ENCODE measurements around the gene PINLYP.

Gene PINLYP

GRCh38 chr19:43562698-43563241, 12.8 kb upstream of the PINLYP start:
- peak; percentile 70 for ATAC-seq
- TF ChIP-seq SNAI2 (CRISPR knock-in tag; IDR thresholded peaks at IDR 0.05) (no peak), TSHZ2 (CRISPR knock-in tag; IDR thresholded peaks at IDR 0.05) (no peak), ESRRG (CRISPR knock-in tag; IDR thresholded peaks at IDR 0.05) (no peak), TCF4 (CRISPR knock-in tag; IDR thresholded peaks at IDR 0.05; ENCODE audit: borderline replicate concordance) (no peak), PATZ1 (CRISPR knock-in tag; IDR thresholded peaks at IDR 0.05; ENCODE audit: borderline replicate concordance) (no peak), BACH2 (CRISPR knock-in tag; IDR thresholded peaks at IDR 0.05; ENCODE audit: borderline replicate concordance) (no peak), ARNTL (CRISPR knock-in tag; IDR thresholded peaks at IDR 0.05; ENCODE audit: borderline replicate concordance, low read depth) (no peak), ZFP30 (CRISPR knock-in tag; IDR thresholded peaks at IDR 0.05) (no peak), ZNF8 (CRISPR knock-in tag; IDR thresholded peaks at IDR 0.05) (no peak), PPARA (CRISPR knock-in tag; IDR thresholded peaks at IDR 0.05; ENCODE audit: borderline replicate concordance) (no peak), POU6F1 (CRISPR knock-in tag; IDR thresholded peaks at IDR 0.05; ENCODE audit: borderline replicate concordance, low read depth) (no peak), OSR1 (CRISPR knock-in tag; IDR thresholded peaks at IDR 0.05) (no peak), ISL1 (CRISPR knock-in tag; IDR thresholded peaks at IDR 0.05) (no peak), ZNF565 (CRISPR knock-in tag; conservative IDR thresholded peaks at IDR 0.05; ENCODE audit: low read depth) (no peak), ZNF70 (CRISPR knock-in tag; IDR thresholded peaks at IDR 0.05) (no peak), TOX (CRISPR knock-in tag; IDR thresholded peaks at IDR 0.05; ENCODE audit: borderline replicate concordance) (no peak)

- no peak for ATAC-seq
- TF ChIP-seq ESRRG (CRISPR knock-in tag; IDR thresholded peaks at IDR 0.05) = no peak
- no peak for TF ChIP-seq ZNF565 (CRISPR knock-in tag; conservative IDR thresholded peaks at IDR 0.05; ENCODE audit: low read depth)
- no peak for TF ChIP-seq TCF4 (CRISPR knock-in tag; IDR thresholded peaks at IDR 0.05; ENCODE audit: borderline replicate concordance)
- TF ChIP-seq PATZ1 (CRISPR knock-in tag; IDR thresholded peaks at IDR 0.05; ENCODE audit: borderline replicate concordance) = no peak
- no peak for TF ChIP-seq TOX (CRISPR knock-in tag; IDR thresholded peaks at IDR 0.05; ENCODE audit: borderline replicate concordance)
- TF ChIP-seq ARNTL (CRISPR knock-in tag; IDR thresholded peaks at IDR 0.05; ENCODE audit: borderline replicate concordance, low read depth) = no peak
- no peak for TF ChIP-seq ZNF8 (CRISPR knock-in tag; IDR thresholded peaks at IDR 0.05)
- TF ChIP-seq BACH2 (CRISPR knock-in tag; IDR thresholded peaks at IDR 0.05; ENCODE audit: borderline replicate concordance) = no peak
- no peak for TF ChIP-seq GLIS3 (CRISPR knock-in tag; IDR thresholded peaks at IDR 0.05)
- no peak for TF ChIP-seq ZFP30 (CRISPR knock-in tag; IDR thresholded peaks at IDR 0.05)
- TF ChIP-seq RARB (CRISPR knock-in tag; IDR thresholded peaks at IDR 0.05) = no peak
- no peak for TF ChIP-seq SNAI2 (CRISPR knock-in tag; IDR thresholded peaks at IDR 0.05)
- TF ChIP-seq POU6F1 (CRISPR knock-in tag; IDR thresholded peaks at IDR 0.05; ENCODE audit: borderline replicate concordance, low read depth) = no peak
These were observed 11.7 kb upstream of the PINLYP start for GRCh38 chr19:43563816-43564457.
